GM18508 (cell line): ENCODE data around the gene CFAP90.

ENCODE experiments used
- ATAC-seq: cut with Tn5 transposase; IDR thresholded peaks from one replicate; pipeline ENCODE4 v1.9.1; 2021; ENCODE audit warnings: moderate number of reproducible peaks; ENCODE audit not compliant: insufficient read depth, unreplicated experiment

The CFAP90 gene

DNA sequence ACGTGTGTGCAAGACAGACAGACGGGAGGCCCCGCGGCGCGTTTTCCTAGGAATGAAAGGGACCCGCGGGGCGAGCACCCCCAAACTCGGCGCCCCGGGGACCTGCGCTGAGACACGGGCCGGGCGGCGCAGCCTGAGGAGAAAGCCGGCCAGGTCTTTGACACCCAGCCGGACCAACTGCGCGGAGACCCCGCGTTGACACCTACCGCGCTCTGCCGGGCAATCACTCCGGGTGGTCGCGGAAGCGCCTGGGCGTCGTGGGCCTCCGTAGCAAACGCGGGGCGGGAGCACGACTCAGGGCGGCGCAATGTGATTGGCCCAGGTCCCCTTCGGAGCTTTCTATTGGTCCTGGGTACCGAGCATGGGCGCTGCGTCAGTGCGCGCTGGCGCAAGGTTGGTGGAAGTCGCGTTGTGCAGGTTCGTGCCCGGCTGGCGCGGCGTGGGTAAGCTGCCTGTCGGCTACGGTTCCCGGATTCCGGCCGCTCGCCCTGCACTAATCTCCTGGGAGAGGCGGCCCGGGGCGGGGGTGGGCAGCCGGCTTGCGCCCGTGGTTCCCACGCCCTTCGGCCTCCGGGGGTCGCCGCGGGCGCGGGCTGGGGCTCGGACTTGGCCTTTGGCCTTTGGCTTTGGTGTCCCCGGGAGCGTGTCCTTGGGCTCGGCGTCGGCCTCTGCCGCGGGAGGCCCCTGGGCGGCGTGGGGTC is 18.0 kb upstream of the CFAP90 start, which contains the start of the genes FASTKD3 and MTRR:
Gene FASTKD3, minus strand, starts transcription at position 259 of the 701 bp plus-strand sequence. CDS start 948 bp downstream, outside the sequence.
Gene MTRR, plus strand, starts transcription at position 376 of the 701 bp plus-strand sequence. CDS start 1,647 bp downstream, outside the sequence.
- ATAC-seq, result peak; percentile 95

DNA sequence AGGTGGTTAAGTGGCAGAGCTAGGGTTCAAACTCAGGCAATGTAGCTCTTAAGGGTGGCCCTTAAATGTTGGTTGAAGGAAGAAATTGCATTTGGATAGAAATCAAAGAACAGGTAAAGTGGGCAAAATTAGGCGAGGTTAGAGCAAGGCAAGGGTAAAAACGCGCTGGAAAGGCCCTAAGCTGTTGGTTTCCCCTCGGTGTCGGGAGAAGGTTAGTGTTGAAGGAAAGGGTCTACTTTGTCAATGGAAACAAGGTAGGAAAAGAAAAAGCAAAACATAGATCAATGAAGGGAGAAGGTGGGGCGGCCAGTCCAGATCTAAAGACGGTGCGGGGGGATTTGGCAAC is 17.5 kb upstream of the CFAP90 start:
- ATAC-seq, result no peak

DNA sequence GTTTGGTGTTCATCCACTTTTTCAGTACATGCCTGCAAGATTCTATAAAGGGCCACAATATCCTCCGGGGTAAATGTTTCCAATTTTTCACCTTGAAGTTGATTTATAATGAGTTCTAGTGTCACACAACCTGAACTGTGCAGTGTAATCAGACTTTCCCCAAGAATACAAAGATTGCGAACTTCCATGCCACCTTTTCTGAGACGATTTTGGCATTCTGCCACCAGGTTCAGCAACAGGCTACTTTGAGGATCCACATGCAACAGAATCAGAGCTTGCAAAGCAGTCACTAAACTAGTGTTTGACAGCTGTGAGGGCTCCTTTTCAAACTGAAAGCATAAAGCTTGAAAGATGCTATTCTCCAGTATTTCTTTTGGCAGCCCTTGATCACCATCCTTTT is 16.3 kb upstream of the CFAP90 start:
- no peak for ATAC-seq

DNA sequence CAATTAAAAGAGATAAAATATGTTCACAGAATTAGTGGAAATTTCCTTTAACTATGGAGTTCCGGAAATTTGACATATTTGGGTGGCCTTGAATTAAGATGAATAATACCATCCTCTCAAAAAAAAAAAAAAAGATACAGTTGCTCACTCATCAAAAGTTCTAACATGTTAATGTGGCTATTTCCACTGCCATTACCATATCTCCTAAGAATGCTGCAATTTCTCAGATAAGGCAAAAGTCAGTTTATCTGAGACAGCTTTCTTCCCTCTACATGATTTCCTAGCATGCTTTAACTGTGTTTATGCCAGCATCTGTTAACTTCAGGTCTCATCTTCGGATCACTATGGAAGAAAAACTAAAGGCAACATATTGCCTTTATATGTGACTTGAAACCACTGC is 15.3 kb upstream of the CFAP90 start:
- ATAC-seq, result no peak

DNA sequence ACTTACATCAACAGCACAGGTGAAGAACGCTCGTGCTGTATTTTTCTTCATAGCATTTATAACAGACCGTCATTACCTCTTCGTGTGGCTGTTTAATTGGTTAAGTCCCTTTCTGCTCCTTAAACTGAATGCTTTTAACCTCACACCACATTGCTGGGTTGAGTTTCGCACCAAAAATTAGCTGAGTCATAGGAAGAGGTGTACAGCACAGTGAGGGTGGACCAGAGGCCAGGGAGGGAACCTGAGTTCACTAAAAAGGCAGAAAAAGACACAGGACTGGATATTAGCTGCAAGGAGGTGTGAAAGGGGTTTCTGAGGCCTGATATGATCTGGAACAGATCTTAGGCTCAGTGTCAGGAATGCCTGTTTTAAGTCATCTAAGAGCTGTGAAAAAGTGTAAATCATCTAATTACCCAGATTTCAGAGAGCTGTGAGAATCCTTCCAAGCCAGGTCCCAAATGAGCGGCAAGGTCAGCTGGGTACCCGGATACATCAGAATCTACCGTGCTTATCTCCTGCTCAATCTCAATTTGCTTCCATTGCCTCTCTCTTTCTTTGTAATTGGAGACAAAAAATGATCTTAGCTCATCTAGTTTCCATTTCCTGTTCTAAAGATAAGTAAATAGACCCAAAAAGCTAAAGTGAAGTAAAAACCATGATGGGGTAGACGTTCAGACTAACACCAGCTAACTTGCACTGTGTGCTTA is 7.1 kb upstream of the CFAP90 start:
- no peak for ATAC-seq

DNA sequence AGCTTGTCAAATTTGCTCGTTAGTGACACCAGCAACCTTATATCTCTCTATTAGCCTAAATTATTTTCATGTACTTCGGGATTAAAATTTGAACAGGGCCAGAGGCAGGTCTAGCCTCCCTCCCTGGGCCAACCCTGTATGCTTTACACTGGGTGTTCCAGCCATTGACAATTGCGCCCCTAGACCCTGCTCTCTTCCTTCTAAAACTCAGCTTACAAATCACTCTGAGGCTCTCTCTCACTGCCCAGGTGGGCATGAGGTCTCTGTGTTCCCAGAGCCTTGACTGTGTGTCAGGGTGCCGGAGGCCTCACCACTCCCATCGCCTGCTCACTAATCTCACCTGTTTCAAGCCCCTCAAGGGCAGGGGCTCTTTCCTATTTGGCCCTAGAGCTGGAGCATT is 6.4 kb upstream of the CFAP90 start:
- ATAC-seq, result no peak

DNA sequence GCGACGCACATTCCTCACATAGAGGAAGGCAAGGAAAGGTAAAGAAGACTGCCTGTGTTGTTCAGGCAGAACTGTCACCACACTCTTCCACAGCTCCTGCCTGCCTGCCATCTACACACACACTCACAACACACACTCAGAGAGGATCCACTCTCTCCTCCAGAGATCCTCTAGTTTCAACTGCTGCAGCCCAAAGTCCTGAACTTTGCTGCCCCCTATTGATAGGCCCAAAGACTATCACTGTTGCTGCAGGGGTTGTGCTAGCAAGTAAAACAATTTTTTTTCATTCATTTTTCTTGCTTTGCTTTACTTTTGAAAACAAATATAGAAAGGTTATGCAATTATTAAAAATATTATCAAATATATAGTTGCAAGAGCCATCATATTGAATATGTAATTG is 5.9 kb upstream of the CFAP90 start:
- no peak for ATAC-seq

DNA sequence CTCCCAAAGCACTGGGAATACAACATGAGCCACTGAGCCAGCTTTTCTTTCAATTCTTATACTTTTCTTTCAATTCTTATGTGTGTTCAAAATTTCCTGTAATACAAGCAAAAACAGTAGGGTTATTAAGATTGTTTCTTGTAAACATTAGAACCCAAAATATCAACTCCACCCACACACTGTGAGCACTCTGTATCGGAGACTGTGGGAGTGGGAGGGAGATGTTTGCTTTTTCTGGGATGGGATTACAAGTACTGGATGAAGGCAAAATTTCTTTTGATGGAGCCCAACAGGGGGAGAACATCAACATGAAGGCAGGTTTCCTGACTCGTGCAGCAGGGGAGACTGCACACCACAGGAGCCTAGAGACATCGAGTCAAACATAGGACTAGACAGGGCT is 4.7 kb upstream of the CFAP90 start:
- no peak for ATAC-seq

DNA sequence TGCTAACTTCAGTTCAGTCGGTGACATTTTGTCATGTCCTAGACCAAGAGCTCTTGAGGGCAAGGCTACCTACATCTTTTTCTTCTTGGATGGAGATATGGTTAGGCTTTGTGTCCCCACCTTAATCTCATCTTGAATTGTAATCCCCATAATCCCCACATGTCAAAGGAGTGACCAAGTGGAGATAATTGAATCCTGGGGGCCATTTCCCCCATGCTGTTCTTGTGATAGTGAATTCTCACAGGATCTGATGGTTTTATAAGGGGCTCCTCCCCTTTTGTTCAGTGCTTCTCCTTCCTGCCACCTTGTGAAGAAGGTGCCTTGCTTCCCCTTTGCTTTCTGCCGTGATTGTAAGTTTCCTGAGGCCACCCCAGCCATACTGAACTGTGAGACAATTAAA is 2.1 kb upstream of the CFAP90 start:
- ATAC-seq, result no peak

DNA sequence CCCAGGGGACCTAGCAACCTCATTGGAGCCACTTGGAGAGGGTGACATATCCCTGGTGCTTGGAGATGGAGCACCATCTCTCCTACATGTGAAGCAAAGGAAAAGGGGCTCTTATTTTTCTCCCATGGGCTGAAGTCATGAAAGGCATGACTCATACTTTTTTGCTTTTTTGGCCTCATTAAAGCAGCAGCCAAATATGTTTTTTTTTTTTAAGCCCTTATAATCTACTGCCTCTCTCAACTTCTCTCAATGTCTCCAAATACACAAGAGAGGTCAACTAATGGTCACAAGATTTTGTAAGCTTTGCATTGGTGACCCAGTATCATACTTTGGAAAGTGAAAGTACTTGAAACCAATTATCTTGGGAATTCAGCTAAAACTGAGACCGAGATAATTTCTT is 1.6 kb upstream of the CFAP90 start:
- ATAC-seq, result no peak

DNA sequence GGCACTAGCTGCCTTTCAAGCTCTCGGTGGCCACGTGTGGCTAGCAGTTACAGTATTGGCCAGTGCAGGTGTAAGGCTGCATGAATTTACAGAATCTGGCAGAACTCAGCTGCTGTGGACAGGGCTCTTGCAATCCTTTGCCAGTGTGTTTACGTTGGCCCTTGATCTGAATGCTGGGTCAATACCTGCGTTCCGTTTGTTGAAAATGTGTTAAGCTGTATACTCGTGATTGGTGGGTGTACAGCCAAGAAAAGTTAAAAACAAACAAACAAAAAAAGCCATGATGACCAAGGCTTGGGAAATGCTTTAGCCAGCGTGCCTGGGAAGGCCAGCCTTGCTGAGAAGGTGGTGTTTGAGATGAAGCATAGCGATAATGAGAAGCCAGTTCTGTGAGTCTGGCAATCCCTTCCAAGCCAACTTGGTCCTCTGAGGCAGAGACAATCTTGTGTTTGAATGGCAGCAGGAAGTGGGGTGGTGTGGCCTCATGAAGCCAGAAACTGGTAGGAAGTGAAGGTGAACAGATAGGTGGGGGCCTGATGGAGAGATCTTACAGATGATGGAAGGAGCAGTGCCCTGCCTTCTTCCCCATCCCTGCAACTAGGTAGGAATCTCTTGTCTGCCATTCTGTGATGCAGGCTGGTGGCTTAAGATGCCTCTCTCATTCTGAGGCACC is 820 bp upstream of the CFAP90 start:
- no peak for ATAC-seq

DNA sequence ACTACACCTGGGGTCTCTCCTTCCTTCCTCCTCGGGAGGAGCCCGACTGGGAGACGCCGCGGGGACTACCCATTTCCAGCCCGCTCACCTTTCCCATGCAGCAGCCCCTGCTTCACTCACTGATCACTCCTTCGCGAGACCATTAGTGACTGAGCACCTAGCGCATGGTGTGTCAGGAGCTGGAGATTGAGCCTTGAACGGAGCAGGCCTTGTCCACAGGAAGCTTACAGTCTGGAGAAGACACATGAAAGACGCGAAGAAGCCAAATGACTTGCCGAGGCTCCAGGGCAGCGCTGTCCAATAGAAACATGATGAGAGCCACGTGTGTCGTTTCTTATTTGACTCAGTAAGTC is 283 bp upstream of the CFAP90 start:
- ATAC-seq, result no peak

DNA sequence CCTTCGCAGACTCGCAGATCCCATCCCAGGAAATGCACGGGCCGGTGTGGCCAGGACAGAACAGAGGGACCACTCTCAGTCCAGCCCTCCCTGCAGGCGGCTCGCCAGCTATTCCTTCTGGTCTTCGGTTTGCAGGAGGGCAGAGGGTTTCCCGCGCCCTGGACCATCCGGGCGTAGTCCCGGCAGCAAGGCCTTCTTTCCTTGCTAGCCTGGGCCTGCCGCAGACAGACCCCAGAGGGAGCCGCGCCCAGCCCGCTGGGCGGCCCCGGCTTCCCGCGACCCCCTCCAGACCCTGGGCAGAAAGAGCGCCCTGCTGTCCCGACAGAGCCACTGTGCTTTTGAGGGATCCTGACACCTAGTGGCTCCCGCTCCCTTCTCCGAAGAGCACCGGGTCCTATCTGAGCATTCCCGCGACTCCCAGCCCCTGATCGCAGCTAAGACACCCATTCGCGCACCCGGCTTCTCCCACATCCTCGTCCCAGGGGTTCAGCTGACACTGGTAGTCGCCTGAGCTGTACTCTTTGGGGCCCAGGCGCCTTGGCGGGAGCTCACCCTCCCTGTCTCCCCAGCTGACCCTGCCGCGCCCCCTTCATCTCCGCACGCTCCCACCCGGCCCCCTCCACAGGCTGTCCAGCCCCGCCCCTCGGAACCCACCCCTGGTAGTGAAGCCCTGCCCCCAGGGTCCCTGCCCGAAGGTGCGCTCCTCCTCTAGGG is 1.1 kb downstream of the CFAP90 start:
- ATAC-seq, result no peak

DNA sequence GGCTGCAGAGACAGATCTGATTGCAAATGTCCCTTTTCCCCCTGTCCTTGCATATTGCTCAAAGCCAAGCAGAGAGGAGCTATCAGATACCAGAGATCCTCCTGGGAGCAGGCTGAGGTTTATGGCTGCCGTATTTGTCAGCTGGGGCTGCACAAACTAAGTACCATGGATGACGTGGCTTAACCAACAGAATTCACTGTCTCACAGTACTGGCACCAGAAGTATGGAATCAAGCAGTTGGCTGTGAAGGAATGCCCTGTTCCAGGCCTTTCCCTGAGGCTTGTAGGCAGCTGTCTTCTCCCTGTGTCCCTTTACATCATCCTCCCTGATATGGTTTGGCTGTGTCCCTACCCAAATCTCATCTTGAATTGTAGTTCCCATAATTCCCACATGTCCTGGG is 2.6 kb downstream of the CFAP90 start:
- ATAC-seq, result no peak

DNA sequence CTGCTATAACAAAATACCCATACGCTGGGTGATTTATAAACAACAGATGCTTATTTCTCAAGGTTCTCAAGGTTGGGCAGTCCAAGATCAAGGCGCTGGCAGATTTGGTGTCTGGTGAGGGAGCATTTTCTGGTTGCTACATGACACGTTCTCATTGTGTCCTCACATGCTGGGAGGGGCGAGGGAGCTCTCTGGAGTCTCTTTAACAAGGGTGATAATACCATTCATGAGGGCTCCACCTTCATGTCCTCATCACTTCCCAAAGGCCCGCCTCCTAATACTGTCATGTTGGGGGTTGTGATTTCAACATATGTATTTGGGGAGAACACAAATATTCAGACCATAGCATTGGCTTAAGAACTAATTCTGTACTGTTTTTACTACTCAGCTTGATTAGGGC is 4.6 kb downstream of the CFAP90 start:
- ATAC-seq, result no peak

DNA sequence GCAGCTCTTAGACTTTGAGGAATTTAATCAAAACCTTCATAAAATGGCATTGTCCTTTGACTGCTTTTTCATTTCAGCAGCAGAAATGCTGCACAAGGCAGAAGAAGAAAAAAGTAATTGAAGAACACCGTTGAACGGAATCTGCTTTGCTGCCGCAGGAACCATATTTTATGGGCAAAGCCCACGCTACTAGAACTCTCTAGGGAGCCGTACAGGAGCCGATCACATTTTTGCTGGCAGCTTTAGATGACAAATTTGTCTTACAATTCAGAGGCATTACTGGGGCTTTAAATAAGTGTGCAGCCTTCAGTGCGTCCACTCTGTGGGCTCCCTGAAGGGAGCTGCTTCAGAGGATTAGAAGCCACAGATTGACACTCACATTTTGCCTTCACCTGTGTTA is 5.4 kb downstream of the CFAP90 start:
- ATAC-seq, result no peak

DNA sequence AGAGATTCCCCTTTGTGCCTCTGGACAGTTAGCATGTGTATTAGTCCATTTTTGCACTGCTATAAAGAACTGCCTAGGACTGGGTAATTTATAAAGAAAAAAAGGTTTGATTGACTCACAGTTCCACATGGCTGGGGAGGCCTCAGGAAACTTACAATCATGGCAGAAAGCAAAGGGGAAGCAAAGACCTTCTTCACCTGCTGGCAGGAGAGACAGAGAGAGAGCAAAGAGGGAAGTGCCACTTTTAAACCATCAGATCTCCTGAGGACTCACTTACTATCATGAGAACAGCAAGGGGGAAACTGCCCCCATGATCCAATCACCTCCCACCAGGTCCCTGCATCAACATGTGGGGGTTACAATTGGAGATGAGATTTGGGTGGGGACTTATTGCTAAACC is 6.0 kb downstream of the CFAP90 start:
- ATAC-seq, result no peak

DNA sequence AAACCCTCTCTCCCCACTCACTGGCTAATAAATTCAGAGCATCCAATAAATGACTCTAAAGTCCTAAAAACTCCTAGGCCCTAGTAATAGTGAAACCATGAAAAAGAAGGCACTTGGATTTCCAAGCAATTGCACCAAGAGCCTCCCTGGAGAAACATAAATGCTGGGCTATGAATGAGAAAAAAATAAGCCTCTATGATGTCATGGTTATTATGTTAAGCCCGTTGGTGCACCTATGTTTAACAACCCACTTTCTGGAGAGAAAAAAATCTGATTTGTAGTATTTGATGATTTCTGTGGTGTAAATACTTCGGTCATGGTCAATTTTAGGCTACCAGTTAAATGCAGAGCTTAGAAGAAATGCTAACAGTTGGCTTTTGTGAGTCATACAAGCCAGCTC is 8.4 kb downstream of the CFAP90 start:
- no peak for ATAC-seq

DNA sequence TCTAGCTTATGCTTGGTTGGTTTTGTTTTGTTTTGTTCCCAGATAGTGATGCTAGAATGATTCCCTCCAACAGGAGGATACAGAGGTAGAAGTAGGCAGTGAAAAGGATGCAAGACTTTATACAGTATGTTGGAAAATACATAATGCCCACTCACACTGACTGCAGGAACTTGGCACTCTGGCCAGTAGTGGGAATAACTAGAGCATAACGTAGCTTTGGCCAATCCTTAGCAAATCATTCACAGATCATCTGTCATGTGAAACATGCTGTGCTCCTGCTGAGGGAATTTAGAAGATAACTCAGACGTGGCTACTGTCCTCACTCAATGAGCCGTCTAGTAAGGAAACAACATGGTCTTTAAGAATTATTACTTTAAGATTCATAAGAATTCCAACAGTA is 13.5 kb downstream of the CFAP90 start:
- ATAC-seq, result no peak

DNA sequence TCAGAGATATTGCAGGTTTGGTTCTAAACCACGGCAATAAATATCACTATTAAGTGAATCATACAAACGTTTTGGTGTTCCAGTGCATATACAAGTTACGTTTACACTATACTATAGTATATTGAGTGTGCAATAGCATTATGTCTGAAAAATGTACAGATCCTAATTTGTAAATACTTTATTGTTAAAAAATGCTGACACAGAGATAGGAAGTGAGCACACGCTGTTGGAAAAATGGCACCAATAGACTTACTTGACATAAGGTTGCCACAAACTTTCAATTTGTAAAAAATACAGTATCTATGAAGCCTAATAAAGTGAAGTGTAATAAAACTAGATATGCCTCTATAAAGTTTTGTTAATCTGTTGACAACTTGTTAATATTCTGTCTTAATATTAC is 16.0 kb downstream of the CFAP90 start:
- ATAC-seq, result no peak

DNA sequence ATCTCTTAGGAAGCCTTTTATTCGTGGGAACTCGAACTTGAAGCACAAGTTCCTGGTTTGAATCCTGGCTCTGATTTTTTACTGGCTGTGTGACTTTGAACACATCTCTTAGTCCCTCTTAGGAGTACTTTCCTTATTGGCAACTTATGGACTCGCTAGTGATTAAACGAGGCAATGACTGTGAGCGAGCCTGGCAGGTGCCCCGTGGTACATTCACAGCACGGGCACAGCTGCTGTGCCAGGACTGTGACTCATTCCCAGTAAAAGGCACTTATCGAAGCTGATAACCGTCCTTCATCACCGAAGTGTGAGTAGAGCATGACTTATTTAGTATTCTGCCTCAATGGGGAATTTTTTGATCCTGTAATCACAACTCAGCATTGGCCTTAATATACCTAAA is 22.7 kb downstream of the CFAP90 start:
- ATAC-seq, result no peak
